CD4-positive, alpha-beta T cell treated with Interleukin-1 beta for 1 hour (primary cell): ENCODE results near the gene CMYA5.

Source experiments
- DNase-seq, 2 donors: peaks; one replicate each; pipeline ENCODE4 v3.0.0-alpha.2; 2020 to 2022

The CMYA5 gene

DNA sequence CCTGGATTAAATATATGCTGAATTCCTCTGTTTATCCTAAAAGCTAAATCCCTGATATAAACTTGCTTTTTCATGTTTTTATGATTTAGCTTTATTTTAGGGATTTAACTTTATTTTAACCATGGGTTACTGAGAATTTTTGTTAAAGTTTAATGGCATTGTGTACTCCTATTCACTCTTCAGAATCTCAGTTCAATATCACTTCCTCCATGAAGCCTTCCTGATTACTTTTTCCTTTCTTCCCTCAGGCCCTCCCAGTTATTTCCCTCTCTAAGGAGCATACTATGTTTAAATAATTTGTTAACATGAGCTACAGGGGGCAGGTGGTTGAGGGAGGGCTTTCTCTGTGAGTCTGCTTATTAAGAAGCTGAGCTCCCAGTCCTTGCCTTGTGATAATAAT is 151.5 kb downstream of the CMYA5 start:
- DNase-seq, result no peak

DNA sequence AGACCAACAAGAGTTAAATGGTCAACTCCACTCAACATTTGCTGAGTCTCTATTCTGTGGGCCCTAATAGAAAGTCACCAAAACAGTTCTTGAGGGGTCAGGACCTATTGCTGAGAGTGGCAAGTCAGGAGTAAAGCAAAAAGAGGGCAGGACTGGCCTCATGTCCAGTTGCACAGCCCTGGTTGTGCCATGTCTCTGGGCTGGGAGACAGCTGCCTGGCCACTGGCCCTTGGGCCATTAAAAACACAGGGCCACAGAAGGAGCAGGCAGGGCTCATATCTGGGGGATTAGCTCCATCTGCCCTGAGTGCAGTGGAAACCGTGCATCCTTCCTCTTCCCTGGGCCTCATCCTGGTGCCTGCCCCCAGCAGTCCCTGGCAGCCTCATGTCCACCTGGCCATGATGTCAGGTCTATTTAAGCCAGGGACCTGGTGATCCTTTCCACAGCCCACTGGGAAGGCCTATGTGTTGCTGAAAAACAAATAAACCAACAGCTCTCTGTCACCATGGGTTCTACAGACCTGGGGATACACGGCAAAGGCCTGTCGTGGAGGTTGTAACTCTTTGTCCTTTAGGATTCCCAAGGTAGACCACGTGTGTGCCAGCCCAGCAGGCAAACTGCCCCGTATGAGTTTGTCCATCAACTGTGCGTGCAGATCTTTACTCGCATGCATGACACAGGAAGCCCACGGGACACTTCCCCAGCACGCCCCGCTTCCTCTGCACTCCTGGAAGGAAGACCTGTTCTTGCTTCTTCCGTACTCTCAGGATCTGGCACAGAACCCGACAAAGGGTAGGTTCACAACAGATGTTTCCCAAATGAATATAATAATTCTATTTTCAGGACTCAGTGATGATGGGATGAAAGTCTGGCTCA is 152.6 kb downstream of the CMYA5 start:
- DNase-seq, result no peak

DNA sequence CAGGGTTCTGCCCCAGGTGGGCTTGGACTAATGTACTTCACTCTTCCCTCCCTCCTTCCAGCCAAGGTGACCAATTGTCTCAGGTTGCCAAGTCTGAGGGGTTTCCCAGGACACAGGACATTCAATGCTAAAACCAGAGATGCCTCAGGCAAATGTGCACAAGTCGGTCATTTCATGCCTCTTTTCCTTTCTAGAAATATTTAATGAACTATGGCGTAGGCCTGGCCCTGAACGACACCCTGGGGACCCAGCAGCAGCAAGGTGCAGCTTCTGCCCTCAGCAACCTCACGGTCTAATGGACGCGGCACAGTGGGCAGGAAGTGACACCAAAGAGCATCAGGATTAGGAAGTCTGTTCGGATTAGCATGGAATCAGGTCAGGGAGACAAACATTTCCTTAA is 153.4 kb downstream of the CMYA5 start:
- DNase-seq, result no peak

DNA sequence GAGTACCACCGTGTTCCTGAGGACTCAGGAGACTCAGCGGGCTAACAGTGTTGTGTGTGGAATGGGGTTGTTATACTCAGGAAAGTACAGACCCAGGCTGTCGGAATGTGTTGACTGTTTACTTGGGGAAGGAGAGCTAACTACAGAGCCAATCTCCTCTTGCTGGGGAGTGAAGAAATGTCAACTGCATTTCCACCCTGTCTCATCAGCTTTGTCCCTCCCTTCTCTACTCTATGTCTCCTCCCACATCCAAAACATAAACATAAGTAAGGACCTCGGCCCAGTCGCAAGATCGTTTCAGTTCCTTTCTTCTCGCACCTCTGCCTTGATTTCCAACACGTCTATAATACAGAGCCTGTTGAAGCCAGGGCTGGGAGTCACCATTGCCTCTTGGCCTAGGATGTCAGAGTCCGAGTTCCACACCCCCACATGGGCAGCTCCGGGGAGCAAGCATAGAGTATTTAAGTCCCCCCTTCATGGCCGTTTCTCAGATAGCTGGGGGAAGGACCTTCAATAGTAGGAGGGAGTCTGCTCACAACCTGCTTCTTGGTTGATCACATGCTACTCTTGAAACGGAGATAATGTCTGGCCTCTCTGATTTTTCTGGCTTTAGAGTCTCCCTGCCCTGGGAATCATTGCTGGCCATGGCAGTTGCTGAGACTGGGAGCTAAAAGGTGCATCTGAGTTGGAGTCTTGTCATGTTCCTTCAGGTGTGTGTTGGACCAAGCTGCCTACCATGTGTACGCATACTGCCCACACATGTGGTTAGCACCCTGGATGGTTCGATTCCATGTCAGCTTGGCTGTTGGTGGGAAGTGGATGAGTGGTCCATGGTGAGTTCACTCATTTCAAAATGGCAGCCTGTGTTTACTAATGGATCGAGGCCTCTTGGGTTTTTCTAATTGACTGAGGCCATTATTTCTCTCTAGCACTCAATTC is 154.1 kb downstream of the CMYA5 start:
- DNase-seq, result no peak

DNA sequence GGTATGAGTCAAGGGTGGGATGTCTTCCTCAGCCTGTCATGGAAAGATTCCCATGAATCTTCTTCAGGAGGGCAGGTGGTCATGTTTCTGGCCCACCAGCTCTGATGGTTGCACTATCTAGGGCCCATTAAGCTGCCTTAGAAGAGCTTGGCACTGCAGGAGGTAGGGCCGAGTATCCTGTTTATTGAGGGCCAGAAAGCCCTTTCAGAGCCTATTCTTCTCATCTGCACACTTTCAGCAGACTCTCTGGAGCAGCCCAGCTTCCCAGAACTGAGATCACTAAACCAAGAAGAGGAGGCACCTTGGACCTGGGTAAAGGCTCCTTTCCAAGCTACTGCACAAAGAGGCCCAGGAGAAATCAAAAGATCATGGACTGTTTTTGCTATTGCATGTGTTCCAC is 154.9 kb downstream of the CMYA5 start:
- no peak for DNase-seq

DNA sequence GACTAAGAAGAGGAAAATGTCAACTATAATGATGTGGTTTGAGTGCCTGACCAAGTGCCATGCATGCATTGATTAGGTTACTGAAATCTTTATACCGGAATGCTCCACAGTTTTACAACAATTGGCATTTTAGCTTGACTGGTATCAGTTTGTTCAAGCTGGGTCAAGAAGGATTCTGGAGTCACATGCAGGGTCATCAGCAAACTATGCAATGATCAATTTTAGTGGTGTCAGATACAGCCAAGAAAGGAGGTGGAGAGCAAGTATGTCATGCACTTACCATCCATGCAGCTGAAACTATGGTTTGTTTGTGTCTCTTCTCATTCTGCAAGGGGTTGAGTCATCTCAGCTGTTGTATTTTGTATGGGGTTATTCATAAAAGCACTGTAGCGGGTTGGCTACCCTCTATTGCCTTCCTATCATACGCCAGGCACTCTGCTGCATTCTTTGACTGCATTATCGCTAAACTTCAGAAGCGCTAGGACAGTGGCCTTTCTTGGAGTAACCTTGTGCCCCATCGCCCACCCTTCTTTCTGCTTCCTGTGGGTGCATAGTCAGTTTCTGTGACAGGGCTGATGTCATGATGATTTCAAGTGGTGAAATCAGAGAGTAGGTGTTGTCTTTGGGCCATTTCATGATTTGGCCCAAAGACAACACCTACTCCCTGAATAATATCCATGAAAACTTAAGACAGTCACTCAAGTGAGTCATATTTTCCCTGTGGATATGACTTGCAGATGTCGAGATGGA is 156.0 kb downstream of the CMYA5 start:
- DNase-seq, result no peak

DNA sequence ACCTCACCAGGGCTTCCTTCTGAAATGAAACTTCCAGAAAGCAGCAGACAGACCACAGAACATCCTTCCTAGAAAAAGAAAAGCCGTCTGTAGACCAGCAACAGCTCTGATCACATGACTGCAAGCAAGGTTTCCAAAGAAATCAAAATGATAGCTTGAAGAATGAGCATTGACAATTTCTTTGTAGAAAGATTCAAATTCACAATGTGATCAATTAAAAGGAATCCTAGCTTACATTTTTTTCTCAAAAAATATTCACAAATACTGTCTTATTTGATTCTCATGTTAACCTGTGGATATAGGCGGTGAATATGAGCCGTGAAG is 156.5 kb downstream of the CMYA5 start:
- no peak for DNase-seq

DNA sequence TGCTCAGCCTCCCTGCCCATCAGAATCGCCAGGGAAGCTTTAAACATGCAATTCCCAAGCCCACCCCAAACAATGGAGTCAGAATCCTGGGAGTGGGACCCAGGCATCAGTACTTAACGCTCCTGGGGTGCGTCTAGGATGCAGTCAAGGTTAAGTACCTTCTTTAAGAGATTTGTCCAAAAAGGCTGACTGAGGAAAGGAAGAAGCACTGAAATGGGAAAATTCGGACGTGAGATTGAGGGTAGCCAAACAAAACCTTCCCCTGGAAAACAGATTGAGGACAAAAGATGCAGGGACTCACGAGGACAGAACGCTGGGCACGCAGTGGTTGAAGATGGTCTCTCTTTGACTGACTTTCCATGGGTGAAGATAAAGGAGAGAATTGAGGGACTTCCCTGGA is 157.9 kb downstream of the CMYA5 start:
- no peak for DNase-seq

DNA sequence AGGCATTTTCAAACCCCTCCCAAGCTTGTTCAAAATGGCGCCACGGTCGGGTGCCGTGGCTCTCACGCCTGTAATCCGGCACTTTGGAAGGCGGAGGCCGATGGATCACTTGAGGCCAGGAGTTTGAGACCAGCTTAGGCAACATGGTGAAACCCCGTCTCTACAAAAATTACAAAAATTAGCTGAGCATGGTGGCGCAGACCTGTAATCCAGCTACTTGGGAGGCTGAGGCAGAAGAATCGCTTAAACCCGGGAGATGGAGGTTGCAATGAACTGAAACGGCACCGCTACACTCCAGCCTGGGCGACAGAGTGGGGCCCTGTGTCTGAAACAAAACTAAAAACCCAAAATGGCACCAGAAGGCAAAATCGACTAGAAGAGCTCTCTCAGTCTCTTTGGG is 159.4 kb downstream of the CMYA5 start:
- DNase-seq, result no peak
